ENCODE data around the gene FOXK2. TPM values are rescaled to one million over a fixed set of nuclear protein-coding genes. Genes with fewer than 3 reads are reported as not detected.

Gene FOXK2
- total RNA-seq, 3 donors from 2014 or later (not counting 1 experiment from before 2014, with no cell fraction given): 42.5 to 50.0 (median 46.4) TPM

DNA sequence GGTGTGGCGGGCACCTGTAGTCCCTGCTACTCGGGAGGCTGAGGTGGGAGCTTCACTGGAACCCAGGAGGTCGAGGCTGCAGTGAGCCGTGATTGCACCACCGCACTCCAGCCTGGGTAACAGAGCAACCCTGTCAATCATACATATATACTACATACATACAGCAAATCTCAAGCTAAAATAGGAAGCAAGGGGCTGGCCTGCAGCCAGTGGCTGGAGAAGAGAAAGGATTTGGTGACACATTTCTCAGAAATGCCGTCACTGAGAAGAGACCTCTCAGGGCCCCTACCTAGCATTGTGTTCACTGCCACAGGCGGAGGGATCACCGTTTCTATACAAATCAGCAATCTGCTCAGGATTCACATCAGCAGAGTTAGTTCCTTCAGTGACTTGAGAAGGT, 44.1 kb upstream of the FOXK2 start:
- ATAC-seq: no peak
- DNase-seq: no peak
- no peak overlapping the region for H3K4me3 ChIP-seq (ENCODE audit: low read length)
- Mint-ChIP-seq H3K27me3 (ENCODE audit: low read depth in 2 of 2) (no peaks in the 10 kb centered on the region), H3K9me3 (no peaks in the 10 kb centered on the region), H3K4me3 (no peak overlapping the region), H3K36me3 (no peaks in the 10 kb centered on the region), H3K4me1 (peaks cover 15 to 16% of the 10 kb centered on the region in 2 donors), H3K27ac (no peak overlapping the region)
- WGBS (ENCODE audit: insufficient coverage): 98% methylated on average over 8 of the region's 8 CpGs
- no peaks in the 10 kb centered on the region for H3K27me3 ChIP-seq (ENCODE audit: control insufficient read depth, insufficient read depth, low read length)
- H3K4me1 ChIP-seq (ENCODE audit: control insufficient read depth, insufficient read depth, low read length): peaks cover 20% of the 10 kb centered on the region
- intact Hi-C loops (cut with micrococcal nuclease): no loop called here
- TF ChIP-seq, protein P1, sequence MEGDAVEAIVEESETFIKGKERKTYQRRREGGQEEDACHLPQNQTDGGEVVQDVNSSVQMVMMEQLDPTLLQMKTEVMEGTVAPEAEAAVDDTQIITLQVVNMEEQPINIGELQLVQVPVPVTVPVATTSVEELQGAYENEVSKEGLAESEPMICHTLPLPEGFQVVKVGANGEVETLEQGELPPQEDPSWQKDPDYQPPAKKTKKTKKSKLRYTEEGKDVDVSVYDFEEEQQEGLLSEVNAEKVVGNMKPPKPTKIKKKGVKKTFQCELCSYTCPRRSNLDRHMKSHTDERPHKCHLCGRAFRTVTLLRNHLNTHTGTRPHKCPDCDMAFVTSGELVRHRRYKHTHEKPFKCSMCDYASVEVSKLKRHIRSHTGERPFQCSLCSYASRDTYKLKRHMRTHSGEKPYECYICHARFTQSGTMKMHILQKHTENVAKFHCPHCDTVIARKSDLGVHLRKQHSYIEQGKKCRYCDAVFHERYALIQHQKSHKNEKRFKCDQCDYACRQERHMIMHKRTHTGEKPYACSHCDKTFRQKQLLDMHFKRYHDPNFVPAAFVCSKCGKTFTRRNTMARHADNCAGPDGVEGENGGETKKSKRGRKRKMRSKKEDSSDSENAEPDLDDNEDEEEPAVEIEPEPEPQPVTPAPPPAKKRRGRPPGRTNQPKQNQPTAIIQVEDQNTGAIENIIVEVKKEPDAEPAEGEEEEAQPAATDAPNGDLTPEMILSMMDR (IDR thresholded peaks at IDR 0.05): no peak
- H3K9me3 ChIP-seq (ENCODE audit: control insufficient read depth, insufficient read depth, low read length): no peaks in the 10 kb centered on the region
- no peak overlapping the region for H3K27ac ChIP-seq (ENCODE audit: low read length)
- peaks cover 50% of the 10 kb centered on the region for H3K36me3 ChIP-seq (ENCODE audit: control insufficient read depth, insufficient read depth, low read length)

DNA sequence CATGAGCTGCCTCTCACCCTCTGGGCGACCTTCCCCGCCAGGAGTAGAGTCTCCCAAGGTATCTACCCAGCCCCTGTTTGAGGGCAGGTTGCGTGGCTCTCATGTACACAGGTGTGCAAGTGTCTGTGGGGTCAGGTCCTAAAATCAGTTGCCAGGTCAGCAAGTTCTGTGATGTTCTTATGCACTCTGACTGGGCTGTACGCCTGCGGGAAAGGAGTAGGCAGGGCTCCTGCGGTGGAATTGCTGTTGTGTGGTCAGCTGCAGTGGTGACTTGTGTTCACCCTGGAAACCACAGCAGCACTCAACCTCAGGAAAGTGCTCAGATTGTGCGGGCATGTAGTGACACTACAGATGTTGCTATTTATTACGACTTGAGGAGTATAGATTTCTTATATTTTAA, 41.6 kb upstream of the FOXK2 start:
- H3K27me3 ChIP-seq (ENCODE audit: control insufficient read depth, insufficient read depth, low read length): no peaks in the 10 kb centered on the region
- Mint-ChIP-seq H3K4me3 (no peak overlapping the region), H3K4me1 (peaks cover 15 to 16% of the 10 kb centered on the region in 2 donors), H3K36me3 (no peaks in the 10 kb centered on the region), H3K27me3 (ENCODE audit: low read depth in 2 of 2) (no peaks in the 10 kb centered on the region), H3K27ac (peak overlapping the region; percentile 9 to 49), H3K9me3 (no peaks in the 10 kb centered on the region)
- no peak overlapping the region for H3K27ac ChIP-seq (ENCODE audit: low read length)
- TF ChIP-seq, protein P1 (IDR thresholded peaks at IDR 0.05): no peak
- H3K9me3 ChIP-seq (ENCODE audit: control insufficient read depth, insufficient read depth, low read length): no peaks in the 10 kb centered on the region
- intact Hi-C loops (cut with micrococcal nuclease): no loop called here
- 51% methylated on average over 8 of the region's 8 CpGs for WGBS (ENCODE audit: insufficient coverage)
- no peak overlapping the region for H3K4me3 ChIP-seq (ENCODE audit: low read length)
- peaks cover 20% of the 10 kb centered on the region for H3K4me1 ChIP-seq (ENCODE audit: control insufficient read depth, insufficient read depth, low read length)
- ATAC-seq (peak in 1 of 3 donors; percentile 34), DNase-seq (no peak)
- H3K36me3 ChIP-seq (ENCODE audit: control insufficient read depth, insufficient read depth, low read length): peaks cover 52% of the 10 kb centered on the region

DNA sequence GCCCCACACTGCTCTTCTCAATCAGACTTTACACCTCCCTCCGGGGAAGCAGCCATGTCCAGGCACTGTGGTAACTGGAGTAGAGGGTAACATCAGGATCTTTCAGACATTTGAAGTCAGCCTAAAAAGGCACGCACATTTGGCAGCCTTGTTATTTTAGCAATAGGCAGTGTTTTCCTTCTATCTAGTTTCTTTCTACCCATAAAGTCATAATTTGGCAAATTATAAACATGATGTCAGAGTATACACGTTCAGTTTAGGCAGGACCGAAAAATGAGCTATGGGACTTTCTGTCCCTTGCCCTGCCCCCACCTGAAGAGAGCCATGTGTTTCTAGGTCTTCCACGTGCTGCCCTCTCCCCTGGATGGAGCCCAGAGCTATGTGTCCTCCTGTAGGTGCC, 39.9 kb upstream of the FOXK2 start:
- H3K4me3 Mint-ChIP-seq: no peak overlapping the region
- H3K36me3 Mint-ChIP-seq: no peaks in the 10 kb centered on the region
- H3K4me1 ChIP-seq (ENCODE audit: control insufficient read depth, insufficient read depth, low read length): peaks cover 20% of the 10 kb centered on the region
- no peaks in the 10 kb centered on the region for H3K27me3 Mint-ChIP-seq (ENCODE audit: low read depth in 2 of 2)
- intact Hi-C loops (cut with micrococcal nuclease): no loop called here
- TF ChIP-seq, protein P1 (IDR thresholded peaks at IDR 0.05): no peak
- H3K9me3 Mint-ChIP-seq: no peaks in the 10 kb centered on the region
- H3K27me3 ChIP-seq (ENCODE audit: control insufficient read depth, insufficient read depth, low read length): no peaks in the 10 kb centered on the region
- ATAC-seq (no peak), DNase-seq (no peak)
- H3K27ac Mint-ChIP-seq: peak overlapping the region in 1 of 2 donors; percentile 42
- H3K4me3 ChIP-seq (ENCODE audit: low read length): no peak overlapping the region
- peaks cover 59% of the 10 kb centered on the region for H3K36me3 ChIP-seq (ENCODE audit: control insufficient read depth, insufficient read depth, low read length)
- peaks cover 16% of the 10 kb centered on the region in 2 donors for H3K4me1 Mint-ChIP-seq
- 97% methylated on average over 5 of the region's 5 CpGs for WGBS (ENCODE audit: insufficient coverage)
- H3K9me3 ChIP-seq (ENCODE audit: control insufficient read depth, insufficient read depth, low read length): no peaks in the 10 kb centered on the region
- no peak overlapping the region for H3K27ac ChIP-seq (ENCODE audit: low read length)

DNA sequence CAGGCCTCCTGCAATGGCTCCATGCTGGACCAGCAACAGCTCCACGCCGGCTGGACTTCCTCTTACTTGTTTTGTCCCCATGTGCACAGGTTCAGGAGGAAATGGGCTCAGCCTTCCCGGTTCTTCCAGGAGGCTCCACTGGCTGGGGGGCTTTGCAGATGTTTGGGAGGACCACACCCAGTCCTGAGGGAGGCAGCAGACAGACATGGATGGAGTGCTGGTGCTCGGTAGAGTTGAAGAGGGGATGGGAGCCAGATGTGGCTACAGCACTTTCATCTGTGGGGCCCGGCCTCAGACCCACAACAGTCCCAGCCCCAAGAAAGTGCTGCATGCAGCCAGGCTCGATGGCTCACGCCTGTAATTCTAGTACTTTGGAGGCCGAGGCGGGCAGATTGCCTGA, 39.2 kb upstream of the FOXK2 start:
- no peaks in the 10 kb centered on the region for H3K27me3 ChIP-seq (ENCODE audit: control insufficient read depth, insufficient read depth, low read length)
- H3K9me3 ChIP-seq (ENCODE audit: control insufficient read depth, insufficient read depth, low read length): no peaks in the 10 kb centered on the region
- TF ChIP-seq, protein P1 (IDR thresholded peaks at IDR 0.05): no peak
- DNase-seq (no peak), ATAC-seq (no peak)
- intact Hi-C loops (cut with micrococcal nuclease): no loop called here
- no peak overlapping the region for H3K4me3 ChIP-seq (ENCODE audit: low read length)
- Mint-ChIP-seq H3K27me3 (ENCODE audit: low read depth in 2 of 2) (no peaks in the 10 kb centered on the region), H3K4me1 (peaks cover 16 to 19% of the 10 kb centered on the region in 2 donors), H3K27ac (no peak overlapping the region), H3K9me3 (no peaks in the 10 kb centered on the region), H3K36me3 (no peaks in the 10 kb centered on the region), H3K4me3 (no peak overlapping the region)
- WGBS (ENCODE audit: insufficient coverage): 97% methylated on average over 9 of the region's 9 CpGs
- peaks cover 20% of the 10 kb centered on the region for H3K4me1 ChIP-seq (ENCODE audit: control insufficient read depth, insufficient read depth, low read length)
- H3K27ac ChIP-seq (ENCODE audit: low read length): no peak overlapping the region
- H3K36me3 ChIP-seq (ENCODE audit: control insufficient read depth, insufficient read depth, low read length): peaks cover 58% of the 10 kb centered on the region

Data from natural killer cell (primary cell).